Measurements from ENCODE around the gene BCAS3.
"Not testable (repeated sequence)": the region's sequence is repeated elsewhere in the genome, so short reads cannot be mapped to it uniquely, and the experiment has no call there.

The BCAS3 gene

DNA sequence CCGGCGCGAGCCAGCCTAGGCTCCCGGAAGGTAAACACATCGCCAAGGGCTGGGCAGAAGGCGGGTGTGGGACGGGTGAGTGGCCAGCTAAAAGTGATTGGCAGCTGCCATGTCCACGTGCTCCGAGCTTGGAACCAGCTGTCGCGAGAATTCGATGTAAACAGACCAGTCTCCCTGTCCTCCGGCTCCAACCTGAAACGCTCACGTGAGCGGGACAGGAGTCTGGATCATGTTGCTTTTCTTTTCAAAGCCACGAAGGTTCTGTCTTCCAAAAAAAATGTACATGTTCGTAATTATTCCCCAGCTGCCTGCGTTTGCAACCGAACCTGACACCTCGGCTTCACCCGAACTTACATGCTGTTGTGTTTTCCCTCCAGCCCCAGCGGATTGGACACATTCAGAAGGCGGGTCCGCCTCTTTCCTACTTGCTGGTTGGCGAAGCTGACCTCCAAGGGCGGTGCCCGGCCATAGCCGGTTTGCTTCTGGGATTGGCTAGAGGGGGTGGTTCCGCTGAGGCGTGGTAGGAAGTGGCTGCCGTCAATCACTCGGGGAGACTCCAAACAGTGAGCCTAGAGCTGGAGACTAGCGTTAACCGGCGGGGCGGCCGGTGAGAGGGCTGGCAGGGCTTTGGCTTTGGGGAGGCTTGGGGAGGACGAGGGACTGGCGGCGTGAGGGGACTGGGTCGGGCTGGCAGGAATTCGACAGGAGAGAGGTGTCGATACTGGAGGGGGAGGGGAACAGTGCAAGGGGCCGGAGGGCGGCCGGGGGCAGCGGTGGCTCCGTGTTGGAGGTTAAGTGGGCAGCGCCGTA lies at the start of gene BCAS3:
BCAS3 (plus strand) TSS at position 544 of the 810 bp plus-strand sequence.
- DNase-seq = peak; percentile 84 to 92 (median 88)

DNA sequence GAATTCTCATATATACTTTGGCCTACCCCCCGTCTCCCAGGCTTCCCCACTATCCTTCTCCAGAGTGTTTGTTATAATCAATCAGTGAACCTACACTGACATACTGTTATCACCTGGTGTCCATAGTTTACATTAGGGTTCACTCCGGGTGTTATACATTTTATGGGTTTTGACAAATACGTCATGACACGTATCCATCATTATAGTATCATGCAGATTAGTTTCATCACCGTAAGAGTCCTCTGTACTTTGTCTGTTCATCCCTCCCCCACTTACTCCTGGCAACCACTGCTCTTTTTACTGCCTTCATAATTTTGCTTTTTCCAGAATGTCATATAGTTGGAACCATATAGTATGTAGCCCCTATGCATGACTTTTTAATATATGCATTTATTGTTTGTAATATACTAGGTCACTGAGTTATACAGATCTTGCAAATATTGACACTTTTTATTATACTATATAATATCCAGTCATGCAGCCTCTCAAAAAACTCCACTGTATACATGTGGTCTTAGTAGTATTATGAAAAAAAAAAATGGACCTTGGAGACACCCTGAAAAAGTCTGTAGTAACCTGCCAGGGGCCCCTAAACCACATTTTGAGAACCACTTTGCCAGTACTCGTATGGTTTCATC lies 49.3 kb upstream of the BCAS3 start:
- no peak for DNase-seq

DNA sequence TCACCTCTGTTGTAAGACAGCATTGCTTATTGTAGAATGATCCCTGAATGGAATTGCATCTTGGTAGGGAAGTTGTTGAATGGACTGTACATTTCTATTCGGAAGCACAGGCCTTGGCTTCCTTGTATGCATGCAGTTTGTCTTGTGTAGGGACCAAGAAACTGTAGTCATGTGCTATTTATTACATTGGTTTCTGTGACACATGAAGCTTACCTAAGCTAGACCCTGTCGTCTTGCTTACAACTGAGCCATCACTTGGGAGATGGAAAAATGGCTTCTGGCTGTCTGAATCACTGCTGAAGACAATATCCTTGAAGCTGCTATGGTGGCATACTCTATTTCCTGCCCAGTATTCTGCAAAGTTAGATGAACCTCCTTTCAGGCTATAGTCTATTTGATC lies 48.5 kb upstream of the BCAS3 start:
- no peak for DNase-seq

DNA sequence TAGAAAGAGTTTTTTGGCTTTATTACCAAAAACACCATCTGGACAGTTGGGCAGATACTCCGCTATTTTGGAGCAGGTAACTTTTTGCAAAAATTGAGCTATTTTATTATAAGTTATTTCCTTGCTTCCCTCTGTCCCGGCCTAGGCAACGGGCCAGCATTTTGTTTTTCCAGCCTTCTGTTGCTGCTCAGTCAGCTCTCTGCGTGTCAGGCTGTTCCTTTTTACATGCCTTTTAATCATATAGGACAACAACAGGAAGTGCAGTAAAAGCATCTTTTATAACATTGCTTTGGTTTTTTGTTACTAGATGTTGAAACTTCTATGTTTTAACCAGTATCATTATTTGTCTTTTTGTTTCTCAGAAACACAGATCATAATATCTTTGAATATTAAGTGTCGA lies 47.3 kb upstream of the BCAS3 start:
- DNase-seq = no peak

DNA sequence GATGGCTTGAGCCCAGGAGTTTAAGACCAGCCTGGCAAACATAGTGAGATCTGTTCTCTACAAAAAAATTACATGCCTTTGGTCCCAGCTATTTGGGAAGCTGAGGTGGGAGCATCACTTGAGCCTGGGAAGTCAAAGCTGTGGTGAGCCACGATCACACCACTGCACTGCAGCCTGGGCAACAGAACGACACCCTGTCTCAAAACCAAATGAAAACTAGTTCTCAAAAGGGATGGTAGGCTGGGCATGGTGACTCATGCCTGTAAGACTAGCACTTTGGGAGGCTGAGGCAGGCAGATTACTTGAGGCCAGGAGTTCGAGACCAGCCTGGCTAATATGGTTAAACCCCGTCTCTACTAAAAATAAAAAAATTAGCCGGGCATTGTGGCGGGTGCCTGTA lies 46.5 kb upstream of the BCAS3 start:
- DNase-seq = no peak

DNA sequence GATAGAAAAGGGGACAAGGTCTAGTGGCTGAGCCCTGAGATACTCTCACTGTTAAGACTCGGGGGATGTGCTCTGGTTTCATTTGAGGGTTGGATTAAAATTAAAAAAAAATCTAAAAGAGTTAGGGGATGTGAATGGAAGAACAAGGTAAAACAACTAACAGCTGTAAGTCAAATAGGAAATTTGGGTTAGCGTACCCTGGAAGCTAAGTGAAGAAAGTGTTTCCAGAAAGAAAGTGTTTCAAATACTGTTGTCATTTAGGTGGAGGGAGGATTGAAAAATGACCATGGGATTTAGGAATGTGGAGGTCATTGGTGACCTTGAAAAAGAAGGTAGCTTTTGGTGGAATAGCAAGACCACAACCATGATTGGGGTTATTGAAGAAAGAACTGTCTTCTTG lies 40.0 kb upstream of the BCAS3 start:
- no peak for DNase-seq

DNA sequence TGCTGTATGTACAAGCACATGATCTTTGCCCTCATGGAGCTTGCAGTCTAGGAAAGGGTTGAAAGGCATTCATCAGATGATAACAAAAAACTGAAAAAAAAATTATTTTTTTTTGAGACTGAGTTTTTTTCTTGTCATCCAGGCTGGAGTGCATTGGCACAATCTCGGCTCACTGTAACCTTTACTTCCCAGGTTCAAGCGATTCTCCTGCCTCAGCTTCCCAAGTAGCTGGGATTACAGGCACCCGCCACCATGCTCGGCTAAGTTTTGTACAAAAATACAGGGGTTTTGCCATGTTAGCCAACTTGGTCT lies 38.7 kb upstream of the BCAS3 start:
- no peak for DNase-seq

DNA sequence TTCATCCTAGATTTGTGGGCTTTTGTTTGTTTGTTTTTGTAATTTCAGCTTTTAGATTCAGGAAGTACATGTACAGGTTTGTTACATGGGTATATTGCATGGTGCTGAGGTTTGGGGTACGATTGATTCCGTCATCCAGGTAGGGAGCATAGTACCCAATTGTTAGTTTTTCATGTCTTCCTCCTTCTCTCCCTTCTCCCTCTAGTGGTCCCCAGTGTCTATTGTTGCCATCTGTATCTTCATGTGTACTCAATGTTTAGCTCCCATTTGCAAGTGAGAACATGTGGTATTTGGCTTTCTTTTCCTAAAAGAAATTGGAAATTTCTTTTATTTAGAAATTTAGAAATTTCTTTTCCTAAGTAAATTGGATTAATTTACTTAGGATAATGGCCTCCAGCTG lies 37.1 kb upstream of the BCAS3 start:
- DNase-seq = no peak

DNA sequence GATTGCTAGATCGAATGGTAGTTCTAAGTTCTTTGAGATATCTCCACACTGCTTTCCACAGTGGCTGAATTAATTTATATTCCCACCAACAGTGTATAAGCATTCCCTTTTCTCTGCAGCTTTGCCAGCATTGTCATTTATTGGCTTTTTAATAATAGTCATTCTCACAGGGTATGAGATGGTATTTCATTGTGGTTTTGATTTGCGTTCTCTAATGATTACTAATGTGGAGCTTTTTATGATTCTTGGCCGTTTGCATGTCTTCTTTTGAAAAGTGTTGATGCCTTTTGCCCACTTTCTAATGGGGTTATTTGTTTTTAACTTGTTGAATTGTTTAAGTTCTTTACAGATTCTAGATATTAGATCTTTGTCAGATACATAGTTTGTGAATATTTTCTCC lies 36.5 kb upstream of the BCAS3 start:
- DNase-seq = no peak

DNA sequence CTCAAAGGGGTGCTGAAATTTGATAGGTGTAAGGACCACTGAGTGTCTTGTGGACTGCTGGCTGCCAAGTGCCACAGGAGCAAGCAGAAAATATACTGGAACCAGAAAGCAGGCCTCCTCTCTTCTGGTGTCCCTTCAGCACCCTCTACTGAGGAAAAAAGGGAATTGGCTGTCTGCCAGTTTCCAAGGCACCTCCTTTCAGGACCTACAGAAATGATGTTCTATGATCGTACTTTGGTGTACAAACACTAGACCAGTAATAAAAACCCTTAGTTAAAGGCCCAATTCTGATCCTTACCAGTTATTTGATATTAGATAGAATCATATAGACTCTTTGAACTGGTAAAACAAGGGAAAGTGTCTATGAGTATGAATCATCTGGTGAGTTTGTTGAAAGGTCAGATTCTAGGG lies 35.8 kb upstream of the BCAS3 start:
- DNase-seq = peak in 1 of 4 experiments; percentile 3

DNA sequence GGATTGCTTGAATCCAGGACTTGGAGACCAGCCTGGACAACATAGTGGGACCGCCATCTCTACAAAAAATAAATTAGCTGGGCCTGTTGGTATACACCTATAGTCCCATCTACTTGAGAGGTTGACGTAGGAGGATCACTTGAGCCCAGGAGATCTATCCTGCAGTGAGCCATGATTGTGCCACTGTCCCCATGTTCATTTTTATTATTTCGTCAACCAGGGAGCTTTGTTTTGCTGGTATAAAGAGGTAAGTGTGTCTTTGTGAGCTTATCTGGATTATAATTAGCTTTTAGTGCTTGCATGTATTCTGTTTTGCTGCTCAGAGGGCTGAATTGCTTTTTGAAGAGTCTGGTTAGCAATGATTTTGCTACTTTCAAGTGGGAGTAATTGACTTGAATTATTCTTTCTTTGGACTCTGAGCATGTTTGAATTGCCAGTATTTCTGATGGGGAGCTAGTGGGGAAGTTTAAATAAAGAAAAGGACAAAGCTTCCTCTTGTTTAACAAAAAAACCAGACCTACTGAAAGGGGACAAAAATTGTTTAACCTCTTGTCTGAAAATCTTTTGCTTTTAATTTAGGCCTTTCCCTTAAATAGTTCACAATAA lies 31.6 kb upstream of the BCAS3 start:
- DNase-seq = no peak

DNA sequence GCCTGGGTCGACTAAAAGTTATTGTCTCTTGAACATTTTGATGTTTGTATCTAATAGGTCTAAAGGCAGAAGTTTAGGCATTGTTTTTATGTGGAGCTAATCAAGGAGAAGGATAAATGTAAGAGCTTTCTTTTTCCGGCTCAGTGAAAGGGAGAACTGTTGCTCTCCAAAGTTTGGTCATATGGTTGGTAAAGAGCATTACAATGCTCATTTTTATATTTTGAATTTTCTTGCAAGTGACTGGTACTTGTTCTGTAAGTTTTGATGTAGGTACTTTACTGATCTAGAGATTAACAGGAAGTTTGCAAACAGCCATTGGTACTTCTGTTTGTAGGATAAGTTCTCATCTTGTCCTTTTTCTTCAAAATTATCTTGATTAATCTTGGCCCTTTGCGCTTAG lies 30.9 kb upstream of the BCAS3 start:
- no peak for DNase-seq

DNA sequence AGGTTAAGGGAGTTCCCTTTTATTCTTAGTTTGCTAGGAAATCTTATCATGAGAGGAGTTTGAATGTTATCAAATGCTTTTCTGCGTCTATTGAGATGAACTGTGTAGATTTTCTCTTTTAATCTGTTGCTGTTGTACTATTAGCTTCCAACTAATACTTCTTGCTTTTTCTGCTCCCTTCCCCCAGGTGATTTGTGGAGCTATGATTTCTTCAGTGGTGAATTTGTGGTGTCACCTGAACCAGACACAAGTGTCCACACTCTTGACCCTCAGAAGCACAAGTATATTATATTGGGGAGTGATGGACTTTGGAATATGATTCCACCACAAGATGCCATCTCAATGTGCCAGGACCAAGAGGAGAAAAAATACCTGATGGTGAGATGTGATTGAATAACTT lies 29.9 kb upstream of the BCAS3 start:
- no peak for DNase-seq

DNA sequence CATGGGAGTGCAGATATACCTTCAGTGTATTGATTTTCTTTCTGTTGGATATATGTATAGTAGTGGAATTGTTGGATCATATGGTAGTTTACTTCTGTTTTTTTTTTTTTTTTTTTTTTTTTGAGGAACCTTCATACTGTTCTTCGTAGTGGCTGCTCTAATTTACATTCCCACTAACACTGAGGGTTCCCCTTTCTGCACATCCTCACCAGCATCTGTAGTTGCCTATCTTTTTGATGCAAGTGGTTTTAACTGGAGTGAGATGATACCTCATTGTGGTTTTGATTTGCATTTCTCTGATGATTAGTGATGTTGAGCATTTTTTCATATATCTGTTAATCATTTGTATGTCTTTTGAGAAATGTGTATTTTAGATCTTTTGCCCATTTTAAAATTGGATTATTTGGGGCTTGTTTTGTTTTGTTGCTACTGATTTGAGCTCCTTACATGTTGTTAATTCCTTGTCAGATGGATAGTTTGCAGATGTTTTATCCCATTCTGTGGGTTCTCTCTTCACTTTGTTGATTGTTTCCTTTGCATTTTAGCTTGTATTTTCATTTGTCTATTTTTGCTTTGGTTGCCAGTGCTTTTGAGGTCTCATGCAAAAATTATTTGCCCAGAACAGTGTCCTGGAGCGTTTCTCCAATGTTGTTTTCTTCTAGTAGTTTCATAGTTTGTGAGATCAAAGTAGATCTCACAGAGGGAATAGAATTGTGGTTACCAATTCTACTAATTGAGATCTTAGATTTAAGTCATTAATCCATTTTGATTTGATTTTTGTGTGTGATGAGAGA lies 25.0 kb upstream of the BCAS3 start:
- DNase-seq = no peak

DNA sequence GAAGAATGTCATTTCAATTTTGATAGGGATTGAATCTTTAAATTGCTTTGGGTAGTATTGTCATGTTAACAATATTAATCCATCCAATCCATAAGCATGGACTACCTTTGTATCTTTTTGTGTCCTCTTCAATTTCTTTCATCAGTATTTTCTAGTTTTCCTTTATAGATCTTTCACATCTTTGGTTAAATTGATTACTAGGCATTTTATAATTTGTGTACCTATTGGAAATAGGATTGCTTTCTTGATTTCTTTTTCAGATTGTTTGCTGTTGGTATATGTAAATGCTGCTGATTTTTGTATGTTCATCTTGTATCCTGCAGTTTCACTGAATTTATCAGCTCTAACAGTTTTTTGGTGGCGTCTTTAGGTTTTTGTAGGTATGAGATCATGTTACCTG lies 24.1 kb upstream of the BCAS3 start:
- DNase-seq = no peak

DNA sequence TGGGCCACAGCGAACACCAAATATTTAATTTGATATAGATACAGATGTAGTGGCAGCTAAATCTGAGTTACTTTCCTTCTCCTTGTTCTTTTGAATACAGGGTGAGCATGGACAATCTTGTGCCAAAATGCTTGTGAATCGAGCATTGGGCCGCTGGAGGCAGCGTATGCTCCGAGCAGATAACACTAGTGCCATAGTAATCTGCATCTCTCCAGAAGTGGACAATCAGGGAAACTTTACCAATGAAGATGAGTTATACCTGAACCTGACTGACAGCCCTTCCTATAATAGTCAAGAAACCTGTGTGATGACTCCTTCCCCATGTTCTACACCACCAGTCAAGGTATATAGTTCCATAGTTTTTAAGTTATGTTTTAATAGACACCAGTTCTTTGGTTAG lies 21.2 kb upstream of the BCAS3 start:
- no peak for DNase-seq

DNA sequence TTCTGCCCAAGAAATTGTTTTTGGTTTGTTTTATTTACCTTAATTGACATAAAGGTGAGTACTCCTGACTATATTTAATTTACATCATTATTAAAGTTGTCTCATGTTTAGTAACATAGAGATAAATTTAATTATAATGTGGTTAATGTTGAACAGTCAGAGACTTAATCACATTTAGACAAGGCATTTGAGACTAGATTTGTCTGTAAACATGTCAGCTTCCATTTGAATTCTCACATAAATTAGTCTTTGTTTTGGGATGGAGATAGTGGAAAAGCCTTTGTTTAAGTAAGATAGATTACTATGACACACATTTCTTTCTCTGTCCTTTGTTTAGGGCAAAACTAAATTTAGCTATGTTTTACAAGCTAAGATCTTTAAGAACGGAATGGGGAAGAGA lies 18.5 kb upstream of the BCAS3 start:
- DNase-seq = no peak

DNA sequence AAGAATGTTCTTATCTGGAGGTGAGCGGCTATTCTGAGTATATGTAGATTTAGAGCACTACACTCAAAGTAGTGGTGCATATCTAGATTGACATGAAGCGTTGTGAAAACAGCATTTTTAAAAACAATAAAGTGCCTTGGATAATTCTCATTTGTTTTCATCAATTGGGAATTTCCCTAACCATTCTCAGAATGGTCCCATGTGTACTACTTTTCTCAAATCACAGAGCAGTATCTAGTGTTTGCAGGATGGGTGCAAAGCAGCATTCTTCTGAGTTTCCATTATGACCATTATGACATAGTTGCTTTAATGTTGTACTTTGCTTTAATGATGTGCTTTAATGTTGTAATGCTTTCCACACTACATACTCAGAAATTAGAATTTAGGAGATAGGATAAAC lies 16.2 kb upstream of the BCAS3 start:
- DNase-seq = no peak

DNA sequence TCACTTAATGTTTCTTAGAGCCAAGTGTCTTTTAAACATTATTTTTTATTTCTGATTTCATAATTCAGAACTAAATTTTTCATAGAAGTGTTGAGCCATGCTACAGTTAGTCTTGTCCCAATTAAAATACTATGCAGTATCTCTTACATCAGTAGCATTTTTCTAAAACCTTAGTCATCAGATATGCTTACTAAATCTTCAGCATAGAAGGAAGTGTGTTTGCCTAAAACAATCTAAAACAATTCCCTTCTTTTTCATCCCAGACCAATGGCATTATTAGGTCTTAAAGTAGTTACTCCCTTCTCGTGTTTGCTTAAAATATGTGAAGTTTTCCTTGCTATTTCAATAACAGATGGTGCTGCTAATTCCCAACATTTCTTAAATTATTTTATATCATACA lies 13.6 kb upstream of the BCAS3 start:
- no peak for DNase-seq

DNA sequence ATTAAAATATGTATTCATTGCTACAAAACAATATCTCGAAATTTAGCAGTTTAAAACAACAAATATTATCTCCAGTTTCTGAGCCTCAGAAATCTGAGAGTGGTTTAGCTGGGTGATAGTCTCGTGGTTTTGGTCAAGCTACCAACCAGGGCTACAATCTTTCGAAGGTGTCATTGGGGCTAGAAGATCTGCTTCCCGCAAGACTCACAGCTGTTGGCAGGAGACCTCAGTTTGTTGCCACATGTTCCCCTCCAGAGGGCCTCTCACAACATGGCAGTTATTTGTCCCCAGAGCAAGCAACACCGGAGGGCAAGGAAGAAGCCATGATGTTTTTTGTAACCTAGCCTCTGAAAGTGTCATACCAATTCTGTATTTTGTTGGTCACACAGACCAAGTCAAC lies 12.0 kb upstream of the BCAS3 start:
- DNase-seq = no peak

DNA sequence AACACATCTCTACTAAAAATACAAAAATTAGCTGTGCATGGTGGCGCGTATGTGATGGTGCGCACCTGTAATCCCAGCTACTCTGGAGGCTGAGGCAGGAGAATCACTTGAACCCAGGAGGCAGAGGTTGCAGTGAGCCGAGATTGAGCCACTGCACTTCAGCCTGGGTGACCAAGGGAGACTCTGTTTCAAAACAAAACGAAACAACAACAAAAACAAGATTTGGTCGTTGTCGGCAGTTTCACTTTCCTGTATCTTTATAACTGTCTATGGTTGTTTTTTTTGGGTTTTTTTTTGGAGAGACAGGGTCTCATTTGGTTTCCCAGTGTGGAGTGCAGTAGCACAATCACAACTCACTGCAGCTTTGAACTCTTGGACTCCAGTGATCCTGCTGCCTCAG lies 8.9 kb upstream of the BCAS3 start:
- not testable (repeated sequence) for DNase-seq

DNA sequence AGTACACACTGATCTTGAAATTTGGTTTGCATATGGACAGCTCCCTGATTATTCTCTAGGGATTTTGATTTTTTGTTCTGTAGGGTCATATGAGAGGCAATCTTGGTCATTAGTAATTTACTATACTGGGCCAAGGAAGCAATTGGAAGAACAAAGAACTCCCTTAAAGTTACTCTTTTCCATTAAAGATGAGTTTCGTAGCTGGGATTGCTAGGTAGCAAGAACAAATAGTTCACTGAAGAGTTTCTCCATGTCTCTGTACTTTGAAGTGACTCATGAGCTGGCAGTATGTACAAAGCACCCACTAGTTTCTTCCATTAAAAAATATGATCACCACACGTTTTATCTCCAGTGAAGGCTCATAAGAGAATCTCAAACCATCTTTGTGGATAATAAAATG lies 6.2 kb upstream of the BCAS3 start:
- DNase-seq = no peak

DNA sequence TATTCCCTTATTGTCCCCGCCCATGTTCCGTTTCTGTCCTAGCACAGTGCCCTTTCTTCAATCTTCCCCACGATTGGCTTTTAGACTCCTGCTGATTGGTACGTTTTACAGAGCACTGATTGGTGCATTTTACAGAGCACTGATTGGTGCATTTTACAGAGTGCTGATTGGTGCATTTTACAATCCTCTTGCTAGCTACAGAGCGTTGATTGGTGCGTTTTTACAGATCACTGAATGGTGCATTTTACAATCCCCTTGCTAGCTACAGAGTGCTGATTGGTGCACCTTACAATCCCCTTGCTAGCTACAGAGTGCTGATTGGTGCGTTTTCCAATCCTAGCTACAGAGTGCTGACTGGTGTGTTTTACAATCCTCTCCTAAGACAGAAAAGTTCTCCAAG lies 3.0 kb upstream of the BCAS3 start:
- not testable (repeated sequence) for DNase-seq

DNA sequence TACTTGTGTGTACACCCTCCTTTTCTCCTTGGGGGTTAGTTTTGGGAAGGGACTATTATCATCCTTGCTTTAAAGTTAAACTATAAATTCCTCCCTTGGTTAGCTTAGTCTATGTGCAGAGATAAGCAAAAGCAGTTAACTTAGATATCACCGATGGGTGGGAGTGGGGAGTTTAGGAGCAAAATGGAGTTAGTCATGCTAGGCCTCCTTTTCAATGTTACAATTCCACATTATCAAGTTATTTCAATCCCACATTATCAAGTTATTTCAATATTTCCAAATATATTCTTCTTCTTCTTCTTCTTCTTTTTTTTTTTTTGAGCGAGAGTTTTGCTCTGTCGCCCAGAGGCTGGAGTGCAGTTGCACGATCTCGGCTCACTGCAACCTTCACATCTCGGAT lies 1.7 kb upstream of the BCAS3 start:
- no peak for DNase-seq
